ENCODE data around the gene RARA.
"Not testable (repeated sequence)": the region's sequence is repeated elsewhere in the genome, so short reads cannot be mapped to it uniquely, and the experiment has no call there.

The RARA gene

GRCh38 chr17:40382251-40382650 is 73.3 kb downstream of the RARA start:
- DNase-seq = no peak

DNA sequence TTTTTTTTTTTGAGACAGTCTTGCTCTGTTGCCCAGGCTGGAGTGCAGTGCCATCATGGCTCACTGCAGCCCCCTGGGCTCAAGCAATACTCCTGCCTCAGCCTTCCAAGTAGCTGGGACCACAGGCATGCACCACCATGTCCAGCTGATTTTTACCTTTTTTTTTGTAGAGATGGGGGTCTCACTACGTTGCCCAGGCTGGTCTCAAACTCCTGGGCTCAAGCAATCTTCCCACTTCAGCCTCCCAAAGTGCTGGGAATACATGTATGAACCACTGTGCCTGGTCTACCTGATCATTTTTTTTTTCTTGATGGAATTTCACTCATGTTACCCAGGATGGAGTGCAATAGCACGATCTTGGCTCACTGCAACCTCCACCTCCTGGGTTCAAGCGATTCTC is 77.6 kb downstream of the RARA start:
- DNase-seq = not testable (repeated sequence)

DNA sequence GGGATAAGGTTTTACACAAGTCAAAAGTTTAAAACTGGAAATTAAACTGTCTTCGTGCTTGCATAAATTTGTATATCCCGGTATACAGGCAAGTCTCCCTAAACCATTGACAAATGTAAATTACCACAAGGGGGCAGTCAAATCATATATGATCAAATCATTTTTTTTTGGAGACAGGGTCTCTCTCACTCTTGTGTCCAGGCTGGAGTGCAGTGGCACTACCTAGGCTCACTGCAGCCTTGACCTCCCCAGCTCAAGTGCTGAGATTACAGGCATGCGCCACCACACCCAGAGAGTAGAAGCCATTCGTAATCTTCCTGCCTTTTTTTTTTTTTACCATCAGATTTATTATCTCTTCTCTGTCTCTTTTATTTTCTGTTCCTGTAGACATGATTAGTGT is 90.2 kb downstream of the RARA start:
- DNase-seq = peak; percentile 84

DNA sequence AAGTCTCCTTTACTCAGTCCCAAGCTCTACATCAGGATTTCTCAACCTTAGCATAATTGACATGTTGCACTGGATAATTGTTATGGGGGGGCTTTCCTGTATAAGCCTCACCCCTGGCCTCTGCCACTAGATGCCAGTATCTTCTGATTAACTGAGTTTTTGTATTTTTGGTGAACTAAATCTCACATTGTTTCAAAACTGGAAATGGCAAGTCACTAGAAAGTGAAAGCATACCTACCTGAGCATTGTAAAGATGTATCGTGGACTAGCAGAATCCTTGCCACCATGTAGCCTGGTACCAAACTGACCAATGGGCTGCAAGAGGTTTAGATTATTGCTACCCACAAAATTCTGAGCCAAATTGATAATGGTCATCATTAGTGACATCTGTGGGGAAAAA is 93.7 kb downstream of the RARA start:
- DNase-seq = no peak

DNA sequence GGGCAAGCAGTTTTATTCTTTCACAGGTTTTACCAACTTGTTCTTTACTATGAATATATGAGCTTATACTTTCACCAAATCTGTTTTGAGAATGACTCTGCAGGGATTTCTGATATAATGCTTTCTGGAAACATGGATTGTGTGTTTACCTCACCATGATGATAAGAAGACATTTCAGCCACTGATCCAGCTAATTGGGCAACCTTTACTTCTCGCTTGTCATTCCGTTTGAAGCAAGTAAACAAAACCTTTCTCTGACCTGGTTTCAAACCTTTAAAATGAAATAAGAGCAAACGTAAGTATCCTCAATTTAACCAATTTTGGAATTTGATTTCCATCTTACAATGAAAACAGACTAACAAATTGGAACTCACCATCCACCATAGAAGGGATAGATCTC is 95.0 kb downstream of the RARA start:
- DNase-seq = no peak

Measured in NCI-H82 (cell line).